GM18951 (cell line): ENCODE data around the gene AMDHD2.
A peak's percentile ranks its signal among the peaks of the same experiment; 100 is the strongest.

ENCODE experiments used
- POLR2A ChIP-seq: IDR thresholded peaks from 4 replicates; pipeline ENCODE4 v1.6.1; 2011; ENCODE audit warnings: mild to moderate bottlenecking; ENCODE audit not compliant: insufficient read length, insufficient read depth; ENCODE audit errors: extremely low read depth
- in situ Hi-C: fragments of 300-500 bp; cut with MboI; formaldehyde crosslinking; loops from one replicate; pipeline ENCODE4 v1.12.0; 2022; ENCODE audit warnings: low sequenced_read_pairs, mixed read lengths, inconsistent platforms; ENCODE audit not compliant: unreplicated experiment

The AMDHD2 gene

GRCh38 chr16:2486645-2487516, 33.3 kb upstream of the AMDHD2 start:
- in situ Hi-C loops = no loop called here

GRCh38 chr16:2487517-2487842, 32.7 kb upstream of the AMDHD2 start:
- no peak for TF ChIP-seq POLR2A
- in situ Hi-C loops = no loop called here

More at GRCh38 chr16:2486645-2487516, 33.3 kb upstream of the AMDHD2 start:
- peak; percentile 23 for TF ChIP-seq POLR2A

GRCh38 chr16:2487903-2488531, 32.2 kb upstream of the AMDHD2 start:
- in situ Hi-C loops = no loop called here
- TF ChIP-seq POLR2A = no peak

- in situ Hi-C loops = no loop called here
These were observed 30.6 kb upstream of the AMDHD2 start for GRCh38 chr16:2489581-2489980.

GRCh38 chr16:2490190-2491105, 29.7 kb upstream of the AMDHD2 start:
- no peak for TF ChIP-seq POLR2A
- in situ Hi-C loops = no loop called here

More at GRCh38 chr16:2489581-2489980, 30.6 kb upstream of the AMDHD2 start:
- no peak for TF ChIP-seq POLR2A

GRCh38 chr16:2492292-2492691, 27.9 kb upstream of the AMDHD2 start:
- TF ChIP-seq POLR2A = no peak
- in situ Hi-C loops = no loop called here

GRCh38 chr16:2493605-2494004, 26.6 kb upstream of the AMDHD2 start:
- no peak for TF ChIP-seq POLR2A
- in situ Hi-C loops = no loop called here

- in situ Hi-C loops = no loop called here
- no peak for TF ChIP-seq POLR2A
These were observed 25.6 kb upstream of the AMDHD2 start for GRCh38 chr16:2494616-2495015.

GRCh38 chr16:2495041-2495440, 25.1 kb upstream of the AMDHD2 start:
- TF ChIP-seq POLR2A = no peak
- in situ Hi-C loops = no loop called here

- TF ChIP-seq POLR2A = no peak
- in situ Hi-C loops = no loop called here
These were observed 23.7 kb upstream of the AMDHD2 start for GRCh38 chr16:2496223-2497115.

GRCh38 chr16:2497116-2497630, 23.0 kb upstream of the AMDHD2 start:
- in situ Hi-C loops = no loop called here
- TF ChIP-seq POLR2A = no peak

- in situ Hi-C loops = no loop called here
- TF ChIP-seq POLR2A = no peak
These were observed 22.3 kb upstream of the AMDHD2 start for GRCh38 chr16:2497695-2498484.
